Chondrocyte (in vitro differentiated cells): ENCODE data around the gene CHD6. TPM values are rescaled to one million over a fixed set of nuclear protein-coding genes. Genes with fewer than 3 reads are reported as not detected.

ENCODE experiments used
- DNase-seq: peaks from one replicate; pipeline ENCODE4 v3.0.0; 2021; ENCODE audit warnings: mixed read lengths, low spot score
- H3K27ac Mint-ChIP-seq: one replicate; pipeline ENCODE4 v1.8.0; 2021; ENCODE audit warnings: mild to moderate bottlenecking, moderate library complexity, mixed read lengths; ENCODE audit not compliant: unreplicated experiment
- H3K27me3 Mint-ChIP-seq: 2 replicates; pipeline ENCODE4 v1.8.0; 2021; ENCODE audit warnings: low read depth, mixed read lengths
- H3K36me3 Mint-ChIP-seq: 2 replicates; pipeline ENCODE4 v1.8.0; 2021; ENCODE audit warnings: low read depth, mixed read lengths
- H3K4me1 Mint-ChIP-seq: 2 replicates; pipeline ENCODE4 v1.8.0; 2021; ENCODE audit warnings: low read depth, mild to moderate bottlenecking, mixed read lengths
- H3K4me3 Mint-ChIP-seq: one replicate; pipeline ENCODE4 v1.8.0; 2021; ENCODE audit warnings: mild to moderate bottlenecking, moderate library complexity, mixed read lengths; ENCODE audit not compliant: unreplicated experiment
- H3K9me3 Mint-ChIP-seq: 2 replicates; pipeline ENCODE4 v1.8.0; 2021; ENCODE audit warnings: low read depth, mixed read lengths
- CTCF ChIP-seq: fragments of 200-600 bp; sonication (generic); IDR thresholded peaks from 2 replicates; pipeline ENCODE4 v1.5.0; 2021; ENCODE audit warnings: antibody characterized with exemption, mild to moderate bottlenecking, moderate library complexity
- total RNA-seq: library from RNA; stranded (reverse); gene quantifications from 3 replicates; pipeline ENCODE4 v1.2.1, GENCODE V29; 2021

Gene CHD6
- total RNA-seq, 1 donor from 2014 or later: 29.9 TPM

GRCh38 chr20:41512624-41513023 is 105.6 kb downstream of the CHD6 start:
- Mint-ChIP-seq H3K36me3 (peaks cover 18% of the 10 kb centered on the region), H3K9me3 (no peaks in the 10 kb centered on the region), H3K4me1 (peaks cover 25% of the 10 kb centered on the region), H3K27me3 (no peaks in the 10 kb centered on the region), H3K4me3 (no peak overlapping the region), H3K27ac (no peak overlapping the region)
- no peak for TF ChIP-seq CTCF
- DNase-seq: no peak

- Mint-ChIP-seq H3K9me3 (no peaks in the 10 kb centered on the region), H3K27ac (no peak overlapping the region), H3K4me1 (peaks cover 31% of the 10 kb centered on the region), H3K4me3 (no peak overlapping the region), H3K27me3 (no peaks in the 10 kb centered on the region), H3K36me3 (peaks cover 19% of the 10 kb centered on the region)
- TF ChIP-seq CTCF: no peak
- DNase-seq: no peak
Observed at GRCh38 chr20:41510847-41511450, 107.2 kb downstream of the CHD6 start.

- TF ChIP-seq CTCF: no peak
- Mint-ChIP-seq H3K27ac (peak overlapping the region; percentile 8), H3K9me3 (no peaks in the 10 kb centered on the region), H3K27me3 (no peaks in the 10 kb centered on the region), H3K4me1 (peaks cover 34% of the 10 kb centered on the region), H3K36me3 (peaks cover 24% of the 10 kb centered on the region), H3K4me3 (no peak overlapping the region)
- DNase-seq: no peak
Observed at GRCh38 chr20:41510224-41510623, 108.0 kb downstream of the CHD6 start.

GRCh38 chr20:41509316-41510200 is 108.6 kb downstream of the CHD6 start:
- Mint-ChIP-seq H3K27me3 (no peaks in the 10 kb centered on the region), H3K27ac (peak overlapping the region; percentile 6), H3K4me3 (no peak overlapping the region), H3K36me3 (peaks cover 22% of the 10 kb centered on the region), H3K9me3 (no peaks in the 10 kb centered on the region), H3K4me1 (peaks cover 34% of the 10 kb centered on the region)
- DNase-seq: no peak
- TF ChIP-seq CTCF: no peak

- H3K36me3 Mint-ChIP-seq: peaks cover 22% of the 10 kb centered on the region
- DNase-seq: no peak
- no peak overlapping the region for H3K4me3 Mint-ChIP-seq
- peak overlapping the region; percentile 25 for H3K27ac Mint-ChIP-seq
- no peaks in the 10 kb centered on the region for H3K27me3 Mint-ChIP-seq
- TF ChIP-seq CTCF: no peak
- peaks cover 2% of the 10 kb centered on the region for H3K9me3 Mint-ChIP-seq
- H3K4me1 Mint-ChIP-seq: peaks cover 34% of the 10 kb centered on the region
Observed at GRCh38 chr20:41508335-41508734, 109.8 kb downstream of the CHD6 start.
